NCI-H345 (cell line): Measurements from ENCODE around the gene SEZ6L.

Experiments
- DNase-seq: peaks from one replicate; lab custom pipeline; 2025; lab: John Stamatoyannopoulos, UW

The SEZ6L gene

GRCh38 chr22:26298605-26299310 is 129.5 kb downstream of the SEZ6L start:
- DNase-seq = no peak

GRCh38 chr22:26302726-26303125 is 133.5 kb downstream of the SEZ6L start:
- no peak for DNase-seq

DNA sequence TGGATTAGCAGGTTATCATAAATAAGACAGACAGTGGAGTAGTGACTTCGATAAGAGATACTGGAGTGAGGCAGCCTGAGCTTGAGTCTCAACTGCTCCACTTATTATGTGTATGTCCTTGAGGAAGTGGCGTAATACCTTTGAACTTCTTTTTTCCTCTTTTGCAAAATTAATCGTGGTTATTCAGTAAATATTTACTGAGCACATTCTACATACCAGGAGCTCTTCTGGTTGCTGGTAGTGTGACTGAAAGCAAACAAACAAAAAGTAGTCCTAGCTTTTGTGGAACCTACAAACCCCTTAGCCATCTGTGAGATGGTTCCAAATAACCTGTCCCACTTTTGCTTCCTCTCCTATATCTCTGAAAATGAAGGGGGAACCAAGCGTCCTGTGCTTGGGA is 134.2 kb downstream of the SEZ6L start:
- DNase-seq = no peak

DNA sequence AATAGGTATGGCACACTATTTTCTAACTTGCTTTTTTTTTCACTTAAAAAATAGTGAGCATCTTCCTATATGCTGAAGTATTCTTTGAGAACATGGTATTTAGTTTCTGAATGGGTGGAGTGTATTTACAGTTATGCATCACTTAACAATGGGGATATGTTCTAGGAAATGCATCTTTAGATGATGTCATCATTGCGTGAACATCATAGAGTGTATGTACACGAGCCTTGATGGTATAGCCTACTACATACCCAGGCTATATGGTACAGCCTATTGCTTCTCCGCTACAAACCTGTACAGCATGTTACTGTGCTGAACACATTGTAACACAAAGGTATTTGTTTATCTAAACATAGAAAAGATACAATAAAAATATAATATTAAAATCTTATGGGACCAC is 135.5 kb downstream of the SEZ6L start:
- DNase-seq = no peak

DNA sequence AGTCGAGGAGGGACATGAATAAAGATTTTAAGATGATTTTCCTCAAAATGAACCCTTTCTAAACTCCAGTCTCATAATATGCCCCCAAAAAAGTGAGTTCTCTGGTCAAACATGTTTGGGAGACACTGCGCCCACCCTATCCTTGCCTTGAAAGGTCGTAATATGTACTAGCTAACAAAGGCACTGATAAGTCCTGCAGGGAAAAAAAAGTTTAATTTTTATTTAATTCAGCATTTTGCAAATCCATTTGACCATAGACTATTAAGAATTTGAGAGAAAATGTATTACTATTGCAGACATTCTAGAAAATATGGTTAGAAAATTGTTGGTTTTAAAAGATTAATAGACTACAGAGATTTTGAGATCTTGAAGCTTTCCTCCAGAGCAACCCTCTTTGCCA is 139.2 kb downstream of the SEZ6L start:
- DNase-seq = no peak

DNA sequence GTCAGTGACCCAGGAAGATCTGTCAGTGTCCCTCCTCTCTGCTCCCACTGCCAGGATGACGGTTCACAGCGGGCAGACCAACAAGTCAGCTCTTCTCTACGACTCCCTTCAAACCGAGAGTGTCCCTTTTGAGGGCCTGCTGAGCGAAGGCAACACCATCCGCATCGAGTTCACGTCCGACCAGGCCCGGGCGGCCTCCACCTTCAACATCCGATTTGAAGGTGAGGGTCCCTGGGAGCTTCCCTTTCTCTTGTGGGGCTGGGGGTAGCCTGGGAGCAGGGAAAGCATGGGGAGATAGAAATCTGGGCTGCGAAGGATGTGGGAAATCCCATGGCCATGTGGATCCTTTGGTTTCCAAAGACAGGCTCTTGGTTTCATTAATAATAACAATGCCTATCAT is 141.4 kb downstream of the SEZ6L start:
- no peak for DNase-seq

GRCh38 chr22:26313291-26313690 is 144.0 kb downstream of the SEZ6L start:
- DNase-seq = no peak

- no peak for DNase-seq
Measured at GRCh38 chr22:26314171-26314570, 144.9 kb downstream of the SEZ6L start.

- no peak for DNase-seq
Measured at GRCh38 chr22:26314656-26315055, 145.4 kb downstream of the SEZ6L start.

- no peak for DNase-seq
Measured at GRCh38 chr22:26316732-26317285, 147.5 kb downstream of the SEZ6L start.

DNA sequence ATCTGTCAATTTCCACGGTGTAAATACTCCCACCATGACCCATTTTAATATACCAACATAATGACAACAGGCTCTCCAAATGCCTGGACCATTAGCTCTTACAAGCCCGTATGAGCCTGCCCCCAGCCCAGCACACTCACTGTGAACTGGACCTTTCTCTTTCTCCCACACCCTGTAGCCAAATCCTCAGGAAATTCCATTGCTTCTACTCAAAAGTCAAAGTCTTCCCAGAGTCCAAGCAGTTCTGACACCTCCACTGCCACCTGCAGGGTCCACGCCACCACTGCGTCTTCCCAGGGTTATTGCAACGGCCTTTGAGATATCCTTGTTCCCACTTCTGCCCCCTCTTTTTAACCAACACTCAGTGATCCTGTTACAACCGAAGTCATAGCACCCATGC is 149.7 kb downstream of the SEZ6L start:
- no peak for DNase-seq

- DNase-seq = no peak
Measured at GRCh38 chr22:26320447-26320846, 151.2 kb downstream of the SEZ6L start.

- DNase-seq = no peak
Measured at GRCh38 chr22:26321469-26321913, 152.2 kb downstream of the SEZ6L start.

DNA sequence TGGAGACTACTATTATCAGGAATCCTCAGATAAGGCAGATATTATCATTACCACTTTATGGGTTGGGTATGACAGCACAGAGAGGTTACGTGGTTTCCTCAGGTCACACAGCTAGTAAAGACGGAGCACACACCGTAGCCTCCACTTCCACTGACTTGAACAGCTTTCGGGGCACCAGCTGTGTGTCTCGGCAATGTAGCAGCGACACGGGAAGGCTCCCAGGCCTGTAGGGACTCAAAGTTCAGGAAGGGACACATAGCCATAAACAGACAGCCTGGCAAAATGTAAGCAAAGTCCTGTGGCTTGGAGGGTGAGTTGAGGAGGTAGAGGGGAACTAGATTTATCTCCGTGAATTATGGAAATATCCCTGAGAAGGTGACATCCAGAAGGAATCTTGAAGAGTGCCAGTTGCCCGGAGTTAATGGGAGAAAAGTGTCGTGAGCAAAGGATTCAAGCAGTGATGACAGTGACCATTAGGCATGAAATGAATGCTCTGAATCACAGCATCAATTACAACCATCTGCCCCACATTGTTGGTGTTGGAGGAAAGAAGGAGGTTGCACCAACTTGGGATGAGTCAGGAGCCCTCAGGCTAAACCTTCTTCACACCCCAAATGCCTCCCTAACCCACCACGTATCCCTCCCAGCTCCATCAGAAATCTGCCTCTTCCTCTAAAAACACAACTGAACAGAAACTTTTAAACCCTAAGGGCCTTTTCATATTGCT is 153.1 kb downstream of the SEZ6L start:
- DNase-seq = no peak

- no peak for DNase-seq
Measured at GRCh38 chr22:26323013-26323412, 153.8 kb downstream of the SEZ6L start.

GRCh38 chr22:26324150-26324549 is 154.9 kb downstream of the SEZ6L start:
- DNase-seq = no peak

GRCh38 chr22:26325641-26326040 is 156.4 kb downstream of the SEZ6L start:
- DNase-seq = no peak

DNA sequence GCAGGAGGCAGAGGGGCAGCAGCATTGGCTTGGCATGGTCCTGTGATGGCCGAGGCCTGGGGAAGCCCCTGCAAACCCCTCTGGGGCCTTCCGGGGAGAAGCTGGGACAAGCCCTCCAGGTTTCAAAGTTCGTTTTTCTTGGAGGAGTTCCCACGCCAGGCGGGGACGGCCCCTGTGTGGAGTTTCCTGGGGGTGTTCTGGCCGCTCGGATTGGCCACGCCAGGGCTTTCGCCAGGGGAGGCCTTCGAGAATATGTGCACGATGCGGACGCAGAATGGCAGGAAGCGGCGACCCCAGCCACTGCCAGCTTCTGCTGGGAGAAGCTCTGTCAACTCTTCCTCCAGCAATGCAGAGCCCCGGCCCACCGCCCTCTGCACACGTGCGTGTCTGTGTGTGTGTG is 157.5 kb downstream of the SEZ6L start:
- no peak for DNase-seq

- DNase-seq = no peak
Measured at GRCh38 chr22:26327306-26327705, 158.0 kb downstream of the SEZ6L start.

- DNase-seq = no peak
Measured at GRCh38 chr22:26328221-26328620, 159.0 kb downstream of the SEZ6L start.

DNA sequence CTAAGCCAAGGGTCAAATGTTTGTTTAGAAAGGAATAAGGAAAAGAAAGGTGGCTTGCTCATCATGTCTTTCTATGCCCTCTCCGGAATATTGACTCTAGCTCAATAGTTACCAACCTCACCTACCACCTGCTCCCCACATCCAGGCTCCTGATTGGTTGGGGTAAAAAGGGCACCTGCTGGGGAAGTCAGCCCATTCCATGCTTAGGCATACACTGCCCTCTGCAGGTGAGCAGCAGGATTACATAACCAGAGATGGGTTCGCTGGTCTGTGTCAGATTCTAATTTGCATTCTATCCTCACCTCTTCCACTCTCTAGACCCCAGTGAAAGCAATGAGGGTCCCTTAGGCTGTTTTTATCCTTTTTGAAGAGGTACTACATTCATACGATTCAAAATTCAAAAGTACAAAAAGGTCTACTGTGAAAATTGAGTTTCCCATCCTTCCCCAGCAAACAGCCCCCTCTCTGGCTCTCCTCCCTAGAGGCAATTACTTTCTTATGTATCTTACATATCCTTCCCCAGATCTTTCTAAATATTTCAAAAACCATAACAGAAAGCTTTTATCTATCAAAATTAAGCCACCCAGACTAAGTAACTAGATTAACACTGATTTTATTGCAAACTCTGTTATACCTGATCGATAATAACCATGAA is 161.8 kb downstream of the SEZ6L start:
- DNase-seq = peak; percentile 84

DNA sequence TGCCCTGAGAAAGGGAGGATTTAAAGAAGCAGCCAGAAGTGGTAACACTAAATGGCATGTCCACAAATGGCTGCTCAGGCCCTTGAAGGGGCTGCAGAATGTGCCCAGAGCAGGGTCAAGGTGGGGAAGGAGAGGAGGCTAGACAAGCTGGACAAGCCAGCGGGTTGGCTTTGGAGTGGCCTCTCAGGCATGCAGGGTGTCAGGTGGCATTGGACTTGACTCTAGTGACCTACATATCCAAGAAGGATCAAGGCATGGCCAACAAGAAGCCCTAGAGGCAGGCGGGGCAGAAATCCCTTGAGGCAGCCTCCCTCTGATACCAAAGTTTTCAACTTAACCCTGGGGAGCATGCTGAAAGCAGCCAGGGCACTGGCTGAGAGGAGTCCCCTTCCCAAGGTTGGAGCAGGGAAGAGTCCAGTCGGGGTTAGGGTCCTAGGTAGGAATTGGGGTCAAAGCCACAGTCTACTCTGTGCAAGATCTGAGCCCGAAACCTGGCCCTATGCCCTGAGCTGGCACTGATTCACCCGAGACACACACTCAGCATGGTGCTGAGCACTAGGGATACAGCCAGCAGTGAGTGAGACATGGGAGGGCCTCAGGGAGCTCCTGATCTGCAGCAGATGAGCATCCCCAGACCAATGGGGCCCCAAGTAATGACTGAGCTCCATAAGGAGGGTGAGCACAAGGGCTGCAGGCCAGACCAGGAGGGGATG is 164.0 kb downstream of the SEZ6L start:
- DNase-seq = no peak
